GM12892 (cell line): ENCODE results near the gene MAPRE3.

ENCODE experiments used
- DNase-seq: peaks from one replicate; pipeline ENCODE4 v3.0.0; 2011; ENCODE audit not compliant: insufficient read length
- FAIRE-seq: peaks from 2 replicates; lab custom pipeline; 2011; peaks lifted over from hg19 to GRCh38; lab: Jason Lieb, UNC
- POLR2A ChIP-seq: IDR thresholded peaks from 2 replicates; pipeline ENCODE4 v1.6.1; 2011; ENCODE audit warnings: low read depth, low read length, control low read depth
- POLR2AphosphoS5 ChIP-seq: IDR thresholded peaks from 2 replicates; pipeline ENCODE4 v1.6.1; 2011; ENCODE audit warnings: low read depth, low read length, control low read depth
- TAF1 ChIP-seq: IDR thresholded peaks from 2 replicates; pipeline ENCODE4 v1.6.1; 2011; ENCODE audit warnings: low read depth, mild to moderate bottlenecking, control low read depth, low read length, borderline replicate concordance

MAPRE3 gene

DNA sequence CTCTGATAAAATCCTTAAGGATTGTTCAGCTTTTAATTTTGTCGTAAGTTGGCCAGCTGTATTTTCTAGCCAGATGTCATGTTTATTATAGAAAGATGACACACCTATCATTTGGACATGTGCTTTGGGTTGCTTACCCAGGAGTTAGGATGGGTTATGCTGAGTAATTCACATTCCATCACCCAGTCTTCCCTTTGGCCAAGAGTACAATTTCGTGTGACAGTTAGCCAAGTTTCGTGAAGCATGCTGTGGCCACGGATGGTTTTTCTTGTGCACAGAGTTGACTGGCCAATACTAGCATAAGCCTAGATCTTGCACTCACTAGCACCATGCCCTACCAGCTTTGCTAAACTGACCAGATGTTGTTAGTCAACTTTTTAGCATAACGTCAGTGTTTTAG is 5.8 kb downstream of the MAPRE3 start:
- FAIRE-seq (no peak), DNase-seq (no peak)
- TF ChIP-seq POLR2AphosphoS5, result no peak
- TF ChIP-seq POLR2A, result no peak

- no peak for DNase-seq
- no peak for TF ChIP-seq POLR2AphosphoS5
- no peak for TF ChIP-seq TAF1
- TF ChIP-seq POLR2A, result no peak
- FAIRE-seq, result no peak
These were observed 6.6 kb downstream of the MAPRE3 start for GRCh38 chr2:26977012-26977411.

DNA sequence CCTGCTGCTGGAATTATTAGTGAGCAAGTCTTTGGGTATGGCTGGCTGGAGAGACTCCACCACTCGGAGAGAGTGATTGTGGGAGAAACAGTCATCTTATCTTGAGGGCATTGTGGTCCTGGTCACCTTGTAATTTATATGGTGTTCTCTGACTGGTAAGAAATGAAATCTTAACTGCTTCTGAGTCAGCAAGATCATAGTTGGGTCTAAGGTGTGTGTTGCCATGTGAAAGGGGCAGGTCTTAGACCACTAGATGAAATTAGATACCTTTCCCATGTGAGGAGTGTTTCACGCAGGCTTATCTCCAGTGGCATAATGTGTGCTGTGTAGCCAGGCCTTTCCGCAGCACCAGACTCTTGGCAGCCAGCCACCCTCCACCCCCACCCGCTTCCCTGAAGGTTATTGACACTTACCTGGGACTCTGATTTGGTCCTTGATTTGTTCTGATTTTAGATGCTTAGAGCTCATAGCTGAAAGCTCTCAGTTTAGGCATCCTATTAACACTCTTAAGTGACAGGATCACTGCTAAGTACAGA is 7.7 kb downstream of the MAPRE3 start:
- DNase-seq (no peak), FAIRE-seq (no peak)
- TF ChIP-seq POLR2A (no peak), TAF1 (no peak), POLR2AphosphoS5 (no peak)

- no peak for FAIRE-seq
- TF ChIP-seq POLR2A (no peak), TAF1 (no peak), POLR2AphosphoS5 (no peak)
- no peak for DNase-seq
These were observed 9.3 kb downstream of the MAPRE3 start for GRCh38 chr2:26979741-26980140.

DNA sequence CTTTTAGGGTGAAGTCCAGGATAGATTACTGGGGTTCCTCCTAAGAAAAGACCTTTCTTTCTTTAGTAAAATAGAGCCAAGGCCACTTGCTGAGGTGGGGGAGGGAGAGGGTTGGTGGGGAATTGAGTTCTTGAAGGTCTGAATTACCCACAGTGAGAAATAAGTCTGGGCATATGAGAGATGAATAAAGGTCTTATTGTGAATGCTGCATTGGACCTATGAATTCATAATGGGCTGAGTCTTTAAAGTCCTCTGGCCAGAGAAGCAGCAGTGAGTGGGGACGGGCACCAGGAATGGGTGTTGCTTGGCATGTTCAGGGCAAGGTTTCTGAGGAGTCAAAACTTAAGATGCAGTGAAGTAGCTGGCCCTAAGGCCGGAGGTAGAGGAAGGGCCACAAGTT is 10.5 kb downstream of the MAPRE3 start:
- no peak for FAIRE-seq
- no peak for DNase-seq
- TF ChIP-seq POLR2AphosphoS5 (no peak), TAF1 (no peak), POLR2A (no peak)

GRCh38 chr2:26982102-26982742 is 11.8 kb downstream of the MAPRE3 start:
- FAIRE-seq, result no peak
- no peak for TF ChIP-seq POLR2AphosphoS5
- no peak for TF ChIP-seq TAF1
- no peak for TF ChIP-seq POLR2A

GRCh38 chr2:26983746-26984145 is 13.3 kb downstream of the MAPRE3 start:
- DNase-seq (no peak), FAIRE-seq (no peak)
- TF ChIP-seq TAF1, result no peak
- TF ChIP-seq POLR2AphosphoS5, result no peak
- TF ChIP-seq POLR2A, result no peak

More at GRCh38 chr2:26982102-26982742, 11.8 kb downstream of the MAPRE3 start:
- DNase-seq, result no peak

DNA sequence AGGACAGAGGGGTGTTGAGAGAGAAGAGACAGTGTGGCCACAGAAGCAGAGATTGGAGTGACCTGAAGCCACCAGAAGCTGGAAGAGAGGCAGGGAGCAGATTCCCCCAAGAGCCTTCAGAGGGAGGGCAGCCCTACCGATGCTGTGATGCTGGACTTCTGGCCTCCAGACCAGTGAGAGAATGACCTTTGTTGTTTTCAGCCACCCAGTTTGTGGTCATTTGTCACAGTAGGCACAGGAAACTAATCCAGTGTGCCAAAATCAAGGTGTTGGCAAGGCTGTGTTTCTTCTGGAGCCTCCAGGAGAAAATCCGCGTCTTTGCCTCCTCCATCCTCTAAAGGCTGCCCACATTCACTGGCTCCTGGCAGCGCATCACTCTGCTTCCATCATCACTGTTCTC is 15.4 kb downstream of the MAPRE3 start:
- FAIRE-seq (no peak), DNase-seq (no peak)
- TF ChIP-seq POLR2AphosphoS5 (no peak), POLR2A (no peak), TAF1 (no peak)

GRCh38 chr2:26986576-26986975 is 16.1 kb downstream of the MAPRE3 start:
- FAIRE-seq, result no peak
- TF ChIP-seq POLR2A (no peak), TAF1 (no peak), POLR2AphosphoS5 (no peak)
- no peak for DNase-seq

DNA sequence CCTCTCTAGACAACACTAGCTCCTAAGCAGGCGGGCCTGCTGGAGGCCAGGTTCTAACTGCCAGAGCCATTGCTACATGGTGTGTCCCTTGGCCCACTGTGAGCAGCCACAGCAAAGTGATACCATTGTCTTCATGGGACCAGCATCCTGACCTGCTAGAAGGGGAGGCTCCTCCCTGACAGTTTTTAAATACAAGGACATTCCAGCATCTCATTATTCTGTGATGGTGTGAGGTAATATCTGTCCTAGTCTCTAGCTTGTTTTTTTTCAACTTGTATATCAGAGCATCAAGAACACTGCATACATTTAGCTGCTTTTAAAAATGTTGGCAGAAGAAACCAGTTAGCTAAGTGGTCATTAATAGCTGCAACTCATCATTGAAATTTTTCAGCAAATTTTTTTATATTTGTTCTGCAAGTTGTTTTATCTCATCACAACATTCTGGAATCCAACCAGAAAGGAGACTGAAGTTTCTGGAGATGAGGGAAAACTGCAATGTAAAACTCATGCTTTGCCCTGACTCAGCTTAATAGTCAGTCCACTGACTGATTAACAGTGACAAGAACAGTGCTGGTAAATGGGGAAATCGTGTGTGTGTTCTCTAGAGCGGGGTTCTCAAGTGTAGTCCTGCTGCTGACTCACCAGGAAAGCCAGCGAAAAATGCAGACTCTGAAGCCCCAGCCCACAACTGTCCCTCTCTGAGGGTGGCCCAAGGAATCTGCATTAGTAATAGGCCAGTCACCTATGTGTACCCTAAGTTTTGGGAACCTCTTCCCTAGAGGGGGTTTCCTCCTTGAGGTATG is 17.8 kb downstream of the MAPRE3 start:
- FAIRE-seq, result no peak
- no peak for DNase-seq
- no peak for TF ChIP-seq TAF1
- no peak for TF ChIP-seq POLR2A
- no peak for TF ChIP-seq POLR2AphosphoS5

DNA sequence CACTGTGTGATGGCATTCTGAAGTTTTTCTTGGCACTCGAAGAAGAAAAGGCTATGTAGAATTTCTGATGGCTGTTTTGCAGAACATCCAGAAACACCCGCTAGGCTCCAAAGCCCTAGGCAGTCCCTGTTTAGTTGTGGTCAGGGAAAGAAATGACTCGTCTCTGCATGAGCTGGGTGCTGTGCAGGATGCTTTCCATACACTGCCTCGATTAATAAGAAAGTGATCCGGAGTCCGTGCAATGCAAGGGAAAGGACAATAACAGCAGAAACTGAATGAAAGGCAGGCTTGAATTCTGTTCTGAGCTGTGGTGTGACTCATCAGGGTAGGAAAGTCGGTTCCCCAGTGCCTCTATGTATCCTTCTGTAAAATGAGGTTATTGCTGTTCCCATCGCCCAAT is 18.7 kb downstream of the MAPRE3 start:
- DNase-seq (no peak), FAIRE-seq (no peak)
- TF ChIP-seq TAF1, result no peak

GRCh38 chr2:26991717-26992116 is 21.3 kb downstream of the MAPRE3 start:
- FAIRE-seq (no peak), DNase-seq (no peak)
- TF ChIP-seq POLR2A, result no peak
- TF ChIP-seq POLR2AphosphoS5, result no peak
- TF ChIP-seq TAF1, result no peak
